ENCODE measurements around the gene BCAS3.
"Not testable (repeated sequence)": the region's sequence is repeated elsewhere in the genome, so short reads cannot be mapped to it uniquely, and the experiment has no call there.

Gene BCAS3

GRCh38 chr17:60933739-60934138, 256.1 kb downstream of the BCAS3 start:
- no peak for DNase-seq (ENCODE audit: low read depth in 2 of 2)

GRCh38 chr17:60934723-60935122, 257.1 kb downstream of the BCAS3 start:
- DNase-seq (ENCODE audit: low read depth in 2 of 2), result no peak

- DNase-seq (ENCODE audit: low read depth in 2 of 2), result not testable (repeated sequence)
Observed at GRCh38 chr17:60935991-60936390, 258.3 kb downstream of the BCAS3 start.

- no peak for DNase-seq (ENCODE audit: low read depth in 2 of 2)
Observed at GRCh38 chr17:60939318-60939717, 261.7 kb downstream of the BCAS3 start.

GRCh38 chr17:60941028-60941427, 263.4 kb downstream of the BCAS3 start:
- DNase-seq (ENCODE audit: low read depth in 2 of 2), result no peak

- no peak for DNase-seq (ENCODE audit: low read depth in 2 of 2)
Observed at GRCh38 chr17:60941571-60941970, 263.9 kb downstream of the BCAS3 start.

- no peak for DNase-seq (ENCODE audit: low read depth in 2 of 2)
Observed at GRCh38 chr17:60944751-60945150, 267.1 kb downstream of the BCAS3 start.

GRCh38 chr17:60947100-60947499, 269.4 kb downstream of the BCAS3 start:
- no peak for DNase-seq (ENCODE audit: low read depth in 2 of 2)

GRCh38 chr17:60947543-60947942, 269.9 kb downstream of the BCAS3 start:
- DNase-seq (ENCODE audit: low read depth in 2 of 2), result no peak

GRCh38 chr17:60952747-60953146, 275.1 kb downstream of the BCAS3 start:
- DNase-seq (ENCODE audit: low read depth in 2 of 2), result no peak

- no peak for DNase-seq (ENCODE audit: low read depth in 2 of 2)
Observed at GRCh38 chr17:60959011-60959410, 281.4 kb downstream of the BCAS3 start.

- no peak for DNase-seq (ENCODE audit: low read depth in 2 of 2)
Observed at GRCh38 chr17:60959696-60960095, 282.0 kb downstream of the BCAS3 start.

- DNase-seq (ENCODE audit: low read depth in 2 of 2), result no peak
Observed at GRCh38 chr17:60960398-60961065, 282.9 kb downstream of the BCAS3 start.

- DNase-seq (ENCODE audit: low read depth in 2 of 2), result no peak
Observed at GRCh38 chr17:60964160-60964559, 286.5 kb downstream of the BCAS3 start.

- no peak for DNase-seq (ENCODE audit: low read depth in 2 of 2)
Observed at GRCh38 chr17:60968266-60968665, 290.6 kb downstream of the BCAS3 start.

- DNase-seq (ENCODE audit: low read depth in 2 of 2), result no peak
Observed at GRCh38 chr17:60969500-60970037, 291.9 kb downstream of the BCAS3 start.

GRCh38 chr17:60970741-60971140, 293.1 kb downstream of the BCAS3 start:
- DNase-seq (ENCODE audit: low read depth in 2 of 2), result no peak

- peak; percentile 6 to 9 for DNase-seq (ENCODE audit: low read depth in 2 of 2)
Observed at GRCh38 chr17:60971515-60972369, 294.1 kb downstream of the BCAS3 start.

GRCh38 chr17:60976861-60977260, 299.2 kb downstream of the BCAS3 start:
- DNase-seq (ENCODE audit: low read depth in 2 of 2), result not testable (repeated sequence)

- DNase-seq (ENCODE audit: low read depth in 2 of 2), result no peak
Observed at GRCh38 chr17:60989379-60989778, 311.7 kb downstream of the BCAS3 start.

- no peak for DNase-seq (ENCODE audit: low read depth in 2 of 2)
Observed at GRCh38 chr17:60989846-60990245, 312.2 kb downstream of the BCAS3 start.

GRCh38 chr17:60993497-60993896, 315.8 kb downstream of the BCAS3 start:
- no peak for DNase-seq (ENCODE audit: low read depth in 2 of 2)

- DNase-seq (ENCODE audit: low read depth in 2 of 2), result no peak
Observed at GRCh38 chr17:60995680-60996079, 318.0 kb downstream of the BCAS3 start.
